Measurements from ENCODE around the gene PLEKHG2. TPM values are rescaled to one million over a fixed set of nuclear protein-coding genes. Genes with fewer than 3 reads are reported as not detected.

PLEKHG2 gene
- total RNA-seq, 1 experiment from 2014 or later, result 29.0 TPM

GRCh38 chr19:39402346-39403300 is 9.8 kb upstream of the PLEKHG2 start:
- H3K9me2 ChIP-seq (ENCODE audit: insufficient read depth), result no peaks in the 10 kb centered on the region
- peaks cover 24% of the 10 kb centered on the region for H3K79me2 ChIP-seq (ENCODE audit: insufficient read depth, low read length)
- H3K4me1 ChIP-seq (ENCODE audit: control insufficient read depth in 1 of 2, insufficient read depth in 2 of 2, low read length in 2 of 2), result peaks cover 57 to 88% of the 10 kb centered on the region in 2 experiments
- H2AFZ ChIP-seq (ENCODE audit: low read depth, low read length, poor library complexity, severe bottlenecking), result no peak overlapping the region
- H3K27me3 ChIP-seq (ENCODE audit: insufficient read depth, low read length), result no peaks in the 10 kb centered on the region
- peak; percentile 41; the same call in 1 of the 2 replicates for TF ChIP-seq ZFX (IDR thresholded peaks at IDR 0.05)
- no peak for TF ChIP-seq SP1 (IDR thresholded peaks at IDR 0.05; ENCODE audit: low read depth)
- TF ChIP-seq POLR2AphosphoS5 (IDR thresholded peaks at IDR 0.05; ENCODE audit: low read depth, low read length), result peak; percentile 45; the same call in 1 of the 2 replicates
- peak; percentile 64 for TF ChIP-seq POLR2A (IDR thresholded peaks at IDR 0.05; ENCODE audit: borderline replicate concordance, extremely low read depth, insufficient read depth, insufficient read length)
- TF ChIP-seq JUND (IDR thresholded peaks at IDR 0.05), result no peak
- BruUV-seq (replicated peaks), result no TSS peak
- CTCF ChIA-PET, result interaction anchor here (0.5 to 1.0 kb wide), 3 partner anchors 9 to 198 kb away, joined by 3 to 4 read pairs (median 4); partner anchors contain the start of genes MED29 and PAF1
- peak; percentile 34 for ATAC-seq
- intact Hi-C loops (cut with micrococcal nuclease), result loop anchor here (1.0 kb wide), 1 partner anchor 9 kb away; no protein-coding TSS in a partner anchor
- H3K9me3 ChIP-seq (ENCODE audit: control insufficient read depth in 1 of 2, insufficient read depth in 1 of 2, low read depth in 1 of 2, low read length in 2 of 2), result no peaks in the 10 kb centered on the region
- peak overlapping the region; percentile 99 for H3K27ac ChIP-seq (ENCODE audit: low read depth, low read length)
- POLR2A ChIA-PET, result interaction anchor here (1.0 to 3.8 kb wide), 6 partner anchors 9 to 33 kb away, joined by 4 to 26 read pairs (median 16); partner anchors contain the start of genes MED29, PAF1 and RPS16
- peak overlapping the region; percentile 97 for H3K9ac ChIP-seq (ENCODE audit: low read length)
- peaks cover 0 to 6% of the 10 kb centered on the region in 2 experiments; a peak in 1 of 4 replicates for H3K36me3 ChIP-seq (ENCODE audit: control insufficient read depth in 1 of 2, insufficient read depth in 2 of 2, low read length in 2 of 2)
- DNase-seq (ENCODE audit: low read depth, low spot score), result peak; percentile 64
- peak overlapping the region; percentile 43 to 56 for H3K4me3 ChIP-seq (replicated peaks in 1 of 2; ENCODE audit: low read depth in 1 of 2, low read length in 2 of 2)
- RAD21 ChIA-PET (ENCODE audit: low non-redundant PET in 1 of 2, low total read pairs in 2 of 2, uncharacterized antibody in 2 of 2, unreplicated experiment in 2 of 2), result interaction anchor here in 1 of 2 experiments (1.4 kb wide), 1 partner anchor 9 kb away, joined by 4 read pairs; no protein-coding TSS in a partner anchor
- no peaks in the 10 kb centered on the region for H4K20me1 ChIP-seq (ENCODE audit: insufficient read depth)
- H3K4me2 ChIP-seq (ENCODE audit: low read length), result peak overlapping the region; percentile 92
